Mammary epithelial cell (primary cell): ENCODE measurements around the gene CTU2.

ENCODE experiments used
- EZH2 ChIP-seq: IDR thresholded peaks from 2 replicates; pipeline ENCODE4 v1.6.1; 2012; ENCODE audit warnings: low read length, inconsistent platforms, borderline replicate concordance
- TF ChIP-seq, protein P1 (sequence below), 2 donors: IDR thresholded peaks in 1 of 2; conservative IDR thresholded peaks in 1 of 2; 2 replicates each; pipeline ENCODE4 v1.5.1; 2011 to 2012; ENCODE audit warnings: inconsistent platforms in 2 of 2, low read length in 2 of 2, mild to moderate bottlenecking in 2 of 2, control low read depth in 1 of 2, low read depth in 1 of 2; ENCODE audit not compliant: insufficient read depth in 1 of 2; ENCODE audit errors: extremely low read depth in 1 of 2

GRCh38 chr16:88726408-88726749 lies 20.1 kb downstream of the CTU2 start:
- TF ChIP-seq, protein P1, sequence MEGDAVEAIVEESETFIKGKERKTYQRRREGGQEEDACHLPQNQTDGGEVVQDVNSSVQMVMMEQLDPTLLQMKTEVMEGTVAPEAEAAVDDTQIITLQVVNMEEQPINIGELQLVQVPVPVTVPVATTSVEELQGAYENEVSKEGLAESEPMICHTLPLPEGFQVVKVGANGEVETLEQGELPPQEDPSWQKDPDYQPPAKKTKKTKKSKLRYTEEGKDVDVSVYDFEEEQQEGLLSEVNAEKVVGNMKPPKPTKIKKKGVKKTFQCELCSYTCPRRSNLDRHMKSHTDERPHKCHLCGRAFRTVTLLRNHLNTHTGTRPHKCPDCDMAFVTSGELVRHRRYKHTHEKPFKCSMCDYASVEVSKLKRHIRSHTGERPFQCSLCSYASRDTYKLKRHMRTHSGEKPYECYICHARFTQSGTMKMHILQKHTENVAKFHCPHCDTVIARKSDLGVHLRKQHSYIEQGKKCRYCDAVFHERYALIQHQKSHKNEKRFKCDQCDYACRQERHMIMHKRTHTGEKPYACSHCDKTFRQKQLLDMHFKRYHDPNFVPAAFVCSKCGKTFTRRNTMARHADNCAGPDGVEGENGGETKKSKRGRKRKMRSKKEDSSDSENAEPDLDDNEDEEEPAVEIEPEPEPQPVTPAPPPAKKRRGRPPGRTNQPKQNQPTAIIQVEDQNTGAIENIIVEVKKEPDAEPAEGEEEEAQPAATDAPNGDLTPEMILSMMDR (conservative IDR thresholded peaks at IDR 0.05 in 1 of 2, IDR thresholded peaks at IDR 0.05 in 1 of 2; ENCODE audit: extremely low read depth in 1 of 2, insufficient read depth in 1 of 2, low read depth in 1 of 2, low read length in 2 of 2): no peak
- TF ChIP-seq EZH2: no peak
